WTC11 (cell line): Measurements from ENCODE around the gene UGT1A7. TPM values are rescaled to one million over a fixed set of nuclear protein-coding genes. Genes with fewer than 3 reads are reported as not detected.

Source experiments
- ATAC-seq: fragments of 200-7000 bp; cut with Tn5 transposase; 2 replicates; pipeline ENCODE4 v1.10.0; 2021; ENCODE audit warnings: mild to moderate bottlenecking, moderate library complexity
- CTCF ChIA-PET: fragments of 300-600 bp; sonication (Branson Sonifier 250); formaldehyde crosslinking; loops from one replicate; lab custom pipeline; 2021; ENCODE audit warnings: antibody characterized with exemption; lab: Charles Lee
- POLR2A ChIA-PET: fragments of 350-600 bp; sonication (Branson Sonifier 250); formaldehyde crosslinking; loops from one replicate; lab custom pipeline; 2021; ENCODE audit warnings: antibody characterized with exemption; lab: Charles Lee
- DNase-seq: peaks from one replicate; pipeline ENCODE4 v3.0.0; 2021; ENCODE audit warnings: low spot score
- H3K27ac Mint-ChIP-seq: 2 replicates; pipeline ENCODE4 v1.8.0; 2021; ENCODE audit warnings: mixed read lengths
- H3K27me3 Mint-ChIP-seq: 2 replicates; pipeline ENCODE4 v1.8.0; 2021; ENCODE audit warnings: low read depth, mild to moderate bottlenecking, moderate library complexity, mixed read lengths
- H3K36me3 Mint-ChIP-seq: 2 replicates; pipeline ENCODE4 v1.8.0; 2021; ENCODE audit warnings: mixed read lengths
- H3K4me1 Mint-ChIP-seq: 2 replicates; pipeline ENCODE4 v1.8.0; 2022; ENCODE audit warnings: mixed read lengths
- H3K4me3 Mint-ChIP-seq: 2 replicates; pipeline ENCODE4 v1.8.0; 2021; ENCODE audit warnings: mild to moderate bottlenecking, moderate library complexity, mixed read lengths
- H3K9me3 Mint-ChIP-seq: 2 replicates; pipeline ENCODE4 v1.8.0; 2021; ENCODE audit warnings: mixed read lengths
- GABPB1 ChIP-seq: sonication (generic); formaldehyde crosslinking; IDR thresholded peaks from 2 replicates; pipeline ENCODE4 v1.8.1; 2023; ENCODE audit warnings: mild to moderate bottlenecking, missing genetic modification reagents
- HMGA2 ChIP-seq: fragments of 250-450 bp; sonication (Bioruptor Pico); IDR thresholded peaks from 2 replicates; pipeline ENCODE4 v1.4.0; 2021; ENCODE audit warnings: mild to moderate bottlenecking, moderate library complexity
- KAT7 ChIP-seq: sonication (generic); formaldehyde crosslinking; IDR thresholded peaks from 2 replicates; pipeline ENCODE4 v1.8.1; 2023; ENCODE audit warnings: missing genetic modification reagents, mild to moderate bottlenecking, borderline replicate concordance
- NR1H2 ChIP-seq: sonication (generic); formaldehyde crosslinking; IDR thresholded peaks from 2 replicates; pipeline ENCODE4 v1.9.0; 2021; ENCODE audit warnings: mild to moderate bottlenecking, moderate library complexity, missing genetic modification reagents
- PRRX2 ChIP-seq: fragments of 250-450 bp; sonication (Bioruptor Pico); IDR thresholded peaks from 2 replicates; pipeline ENCODE4 v1.8.0; 2021; ENCODE audit warnings: mild to moderate bottlenecking
- SMAD3 ChIP-seq: sonication (generic); formaldehyde crosslinking; IDR thresholded peaks from 2 replicates; pipeline ENCODE4 v1.8.0; 2022; ENCODE audit warnings: missing genetic modification reagents, mild to moderate bottlenecking, borderline replicate concordance
- SOX15 ChIP-seq: fragments of 250-450 bp; sonication (Bioruptor Pico); IDR thresholded peaks from 2 replicates; pipeline ENCODE4 v1.9.0; 2021; ENCODE audit warnings: mild to moderate bottlenecking
- TEAD1 ChIP-seq: sonication (generic); formaldehyde crosslinking; IDR thresholded peaks from 2 replicates; pipeline ENCODE4 v1.8.0; 2022; ENCODE audit warnings: mild to moderate bottlenecking, missing genetic modification reagents
- TEAD4 ChIP-seq: sonication (generic); formaldehyde crosslinking; IDR thresholded peaks from 2 replicates; pipeline ENCODE4 v1.8.0; 2022; ENCODE audit warnings: mild to moderate bottlenecking, missing genetic modification reagents
- ZNF121 ChIP-seq: sonication (generic); formaldehyde crosslinking; IDR thresholded peaks from 2 replicates; pipeline ENCODE4 v1.8.0; 2023; ENCODE audit warnings: missing genetic modification reagents
- total RNA-seq: library from RNA; stranded (reverse); gene quantifications from 3 replicates; pipeline ENCODE4 v1.2.3, GENCODE V29; 2021
- TF ChIP-seq, protein P1 (sequence below): sonication (generic); formaldehyde crosslinking; IDR thresholded peaks from 2 replicates; pipeline ENCODE4 v1.8.1; 2023; ENCODE audit warnings: mild to moderate bottlenecking, missing genetic modification reagents, moderate library complexity
- TF ChIP-seq, protein P2 (sequence below): fragments of 200-600 bp; IDR thresholded peaks from 2 replicates; pipeline ENCODE4 v1.8.0; 2022; ENCODE audit warnings: antibody characterized with exemption
- TF ChIP-seq, protein P3 (sequence below): sonication (generic); formaldehyde crosslinking; conservative IDR thresholded peaks from 2 replicates; pipeline ENCODE4 v1.8.1; 2023; ENCODE audit warnings: mild to moderate bottlenecking, low read depth, missing genetic modification reagents, moderate library complexity
- TF ChIP-seq, protein P4 (sequence below): sonication (generic); formaldehyde crosslinking; IDR thresholded peaks from 2 replicates; pipeline ENCODE4 v1.8.1; 2022; ENCODE audit warnings: mild to moderate bottlenecking, moderate library complexity, missing genetic modification reagents
- TF ChIP-seq, protein P5 (sequence below): sonication (generic); formaldehyde crosslinking; IDR thresholded peaks from 2 replicates; pipeline ENCODE4 v1.8.0; 2023; ENCODE audit warnings: mild to moderate bottlenecking, missing genetic modification reagents

UGT1A7 gene
- total RNA-seq, 1 experiment from 2014 or later, result not detected

DNA sequence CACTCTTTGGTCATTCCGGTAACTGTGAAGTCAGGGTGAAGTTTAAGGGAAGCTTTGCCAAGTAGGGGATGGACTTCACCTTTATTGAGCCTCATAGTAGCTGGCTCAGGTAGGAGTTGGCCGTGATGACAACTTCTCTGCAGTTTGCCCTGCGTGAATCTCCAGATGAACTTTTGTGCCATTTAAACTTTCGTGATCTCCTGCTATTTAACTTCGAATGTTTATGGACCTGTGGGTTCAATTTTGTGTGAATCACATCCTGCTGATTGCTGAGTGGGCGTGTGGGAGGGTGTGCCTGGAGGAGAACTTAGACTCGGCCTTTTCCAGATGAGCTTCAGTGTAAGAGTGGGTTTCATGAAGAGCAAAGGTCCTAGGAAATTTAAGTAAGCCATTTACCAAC, 82.6 kb downstream of the UGT1A7 start:
- H3K4me1 Mint-ChIP-seq, result peaks cover 3% of the 10 kb centered on the region
- peaks cover 9% of the 10 kb centered on the region for H3K9me3 Mint-ChIP-seq
- H3K36me3 Mint-ChIP-seq, result no peaks in the 10 kb centered on the region
- H3K4me3 Mint-ChIP-seq, result no peak overlapping the region
- ChIA-PET POLR2A (no interaction called here), CTCF (no interaction called here)
- TF ChIP-seq SOX15 (CRISPR knock-in tag) (no peak), PRRX2 (CRISPR knock-in tag) (no peak)
- peaks cover 7% of the 10 kb centered on the region; the same call in 1 of the 2 replicates for H3K27me3 Mint-ChIP-seq
- H3K27ac Mint-ChIP-seq, result no peak overlapping the region
- DNase-seq, result no peak
- ATAC-seq, result no peak

DNA sequence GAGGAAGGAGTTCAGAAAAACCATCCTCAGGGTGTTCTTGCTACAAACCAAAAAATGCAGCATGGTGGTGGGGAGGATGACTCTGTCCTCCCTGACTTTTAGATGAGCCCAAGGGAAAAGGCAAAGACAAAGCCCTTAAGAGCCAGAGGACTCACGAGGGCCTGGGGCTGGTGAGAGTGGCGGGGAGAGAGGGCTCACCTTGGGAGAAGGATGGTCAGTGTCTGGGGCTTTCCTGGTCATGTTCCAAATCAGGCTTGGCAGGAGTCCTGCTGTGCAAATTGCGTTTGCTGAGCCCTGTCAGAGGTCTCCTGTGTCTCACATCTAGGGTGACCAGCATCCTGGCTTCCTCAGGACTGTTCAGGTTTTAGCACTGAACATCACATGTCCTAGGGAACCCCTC, 83.1 kb downstream of the UGT1A7 start:
- ChIA-PET CTCF (no interaction called here), POLR2A (no interaction called here)
- H3K4me1 Mint-ChIP-seq, result peaks cover 3% of the 10 kb centered on the region
- H3K36me3 Mint-ChIP-seq, result no peaks in the 10 kb centered on the region
- TF ChIP-seq SMAD3 (CRISPR knock-in tag), result no peak
- ATAC-seq, result no peak
- H3K4me3 Mint-ChIP-seq, result no peak overlapping the region
- H3K27ac Mint-ChIP-seq, result no peak overlapping the region
- peaks cover 7% of the 10 kb centered on the region; the same call in 1 of the 2 replicates for H3K27me3 Mint-ChIP-seq
- H3K9me3 Mint-ChIP-seq, result peaks cover 12% of the 10 kb centered on the region
- no peak for DNase-seq

DNA sequence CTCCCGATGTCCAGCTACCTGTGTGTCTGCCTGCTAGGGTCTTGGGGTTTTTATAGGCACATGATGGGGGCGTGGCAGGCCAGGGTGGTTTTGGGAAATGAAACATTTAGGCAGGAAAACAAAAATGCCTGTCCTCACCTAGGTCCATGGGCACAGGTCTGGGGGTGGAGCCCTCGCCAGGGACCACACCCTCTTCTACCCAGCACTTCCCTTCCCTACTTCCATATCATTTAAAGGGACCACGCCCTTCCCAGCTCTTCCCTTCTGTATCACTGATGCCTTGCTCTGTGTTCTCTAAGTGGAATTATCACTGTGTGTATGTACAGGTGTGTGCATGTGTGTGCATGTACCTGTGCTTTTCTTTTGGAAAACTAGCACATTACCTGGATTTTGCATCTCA, 84.7 kb downstream of the UGT1A7 start:
- H3K36me3 Mint-ChIP-seq, result no peaks in the 10 kb centered on the region
- peaks cover 5% of the 10 kb centered on the region; the same call in 1 of the 2 replicates for H3K27me3 Mint-ChIP-seq
- no peak overlapping the region for H3K27ac Mint-ChIP-seq
- POLR2A ChIA-PET, result no interaction called here
- ATAC-seq (no peak), DNase-seq (no peak)
- peaks cover 12% of the 10 kb centered on the region for H3K9me3 Mint-ChIP-seq
- H3K4me3 Mint-ChIP-seq, result no peak overlapping the region
- peaks cover 3% of the 10 kb centered on the region for H3K4me1 Mint-ChIP-seq
- CTCF ChIA-PET, result no interaction called here
- TF ChIP-seq GABPB1 (CRISPR knock-in tag) (no peak), SOX15 (CRISPR knock-in tag) (no peak), KAT7 (CRISPR knock-in tag) (no peak), TEAD1 (CRISPR knock-in tag) (no peak), ZNF121 (CRISPR knock-in tag) (no peak), TEAD4 (no peak), NR1H2 (no peak), HMGA2 (CRISPR knock-in tag) (no peak)
- TF ChIP-seq, protein P1, sequence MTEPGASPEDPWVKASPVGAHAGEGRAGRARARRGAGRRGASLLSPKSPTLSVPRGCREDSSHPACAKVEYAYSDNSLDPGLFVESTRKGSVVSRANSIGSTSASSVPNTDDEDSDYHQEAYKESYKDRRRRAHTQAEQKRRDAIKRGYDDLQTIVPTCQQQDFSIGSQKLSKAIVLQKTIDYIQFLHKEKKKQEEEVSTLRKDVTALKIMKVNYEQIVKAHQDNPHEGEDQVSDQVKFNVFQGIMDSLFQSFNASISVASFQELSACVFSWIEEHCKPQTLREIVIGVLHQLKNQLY (CRISPR knock-in tag), result no peak
- TF ChIP-seq, protein P2, sequence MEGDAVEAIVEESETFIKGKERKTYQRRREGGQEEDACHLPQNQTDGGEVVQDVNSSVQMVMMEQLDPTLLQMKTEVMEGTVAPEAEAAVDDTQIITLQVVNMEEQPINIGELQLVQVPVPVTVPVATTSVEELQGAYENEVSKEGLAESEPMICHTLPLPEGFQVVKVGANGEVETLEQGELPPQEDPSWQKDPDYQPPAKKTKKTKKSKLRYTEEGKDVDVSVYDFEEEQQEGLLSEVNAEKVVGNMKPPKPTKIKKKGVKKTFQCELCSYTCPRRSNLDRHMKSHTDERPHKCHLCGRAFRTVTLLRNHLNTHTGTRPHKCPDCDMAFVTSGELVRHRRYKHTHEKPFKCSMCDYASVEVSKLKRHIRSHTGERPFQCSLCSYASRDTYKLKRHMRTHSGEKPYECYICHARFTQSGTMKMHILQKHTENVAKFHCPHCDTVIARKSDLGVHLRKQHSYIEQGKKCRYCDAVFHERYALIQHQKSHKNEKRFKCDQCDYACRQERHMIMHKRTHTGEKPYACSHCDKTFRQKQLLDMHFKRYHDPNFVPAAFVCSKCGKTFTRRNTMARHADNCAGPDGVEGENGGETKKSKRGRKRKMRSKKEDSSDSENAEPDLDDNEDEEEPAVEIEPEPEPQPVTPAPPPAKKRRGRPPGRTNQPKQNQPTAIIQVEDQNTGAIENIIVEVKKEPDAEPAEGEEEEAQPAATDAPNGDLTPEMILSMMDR, result no peak
- TF ChIP-seq, protein P3, sequence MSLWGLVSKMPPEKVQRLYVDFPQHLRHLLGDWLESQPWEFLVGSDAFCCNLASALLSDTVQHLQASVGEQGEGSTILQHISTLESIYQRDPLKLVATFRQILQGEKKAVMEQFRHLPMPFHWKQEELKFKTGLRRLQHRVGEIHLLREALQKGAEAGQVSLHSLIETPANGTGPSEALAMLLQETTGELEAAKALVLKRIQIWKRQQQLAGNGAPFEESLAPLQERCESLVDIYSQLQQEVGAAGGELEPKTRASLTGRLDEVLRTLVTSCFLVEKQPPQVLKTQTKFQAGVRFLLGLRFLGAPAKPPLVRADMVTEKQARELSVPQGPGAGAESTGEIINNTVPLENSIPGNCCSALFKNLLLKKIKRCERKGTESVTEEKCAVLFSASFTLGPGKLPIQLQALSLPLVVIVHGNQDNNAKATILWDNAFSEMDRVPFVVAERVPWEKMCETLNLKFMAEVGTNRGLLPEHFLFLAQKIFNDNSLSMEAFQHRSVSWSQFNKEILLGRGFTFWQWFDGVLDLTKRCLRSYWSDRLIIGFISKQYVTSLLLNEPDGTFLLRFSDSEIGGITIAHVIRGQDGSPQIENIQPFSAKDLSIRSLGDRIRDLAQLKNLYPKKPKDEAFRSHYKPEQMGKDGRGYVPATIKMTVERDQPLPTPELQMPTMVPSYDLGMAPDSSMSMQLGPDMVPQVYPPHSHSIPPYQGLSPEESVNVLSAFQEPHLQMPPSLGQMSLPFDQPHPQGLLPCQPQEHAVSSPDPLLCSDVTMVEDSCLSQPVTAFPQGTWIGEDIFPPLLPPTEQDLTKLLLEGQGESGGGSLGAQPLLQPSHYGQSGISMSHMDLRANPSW (CRISPR knock-in tag), result no peak
- TF ChIP-seq, protein P4, sequence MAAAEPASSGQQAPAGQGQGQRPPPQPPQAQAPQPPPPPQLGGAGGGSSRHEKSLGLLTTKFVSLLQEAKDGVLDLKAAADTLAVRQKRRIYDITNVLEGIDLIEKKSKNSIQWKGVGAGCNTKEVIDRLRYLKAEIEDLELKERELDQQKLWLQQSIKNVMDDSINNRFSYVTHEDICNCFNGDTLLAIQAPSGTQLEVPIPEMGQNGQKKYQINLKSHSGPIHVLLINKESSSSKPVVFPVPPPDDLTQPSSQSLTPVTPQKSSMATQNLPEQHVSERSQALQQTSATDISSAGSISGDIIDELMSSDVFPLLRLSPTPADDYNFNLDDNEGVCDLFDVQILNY (CRISPR knock-in tag), result no peak
- TF ChIP-seq, protein P5, sequence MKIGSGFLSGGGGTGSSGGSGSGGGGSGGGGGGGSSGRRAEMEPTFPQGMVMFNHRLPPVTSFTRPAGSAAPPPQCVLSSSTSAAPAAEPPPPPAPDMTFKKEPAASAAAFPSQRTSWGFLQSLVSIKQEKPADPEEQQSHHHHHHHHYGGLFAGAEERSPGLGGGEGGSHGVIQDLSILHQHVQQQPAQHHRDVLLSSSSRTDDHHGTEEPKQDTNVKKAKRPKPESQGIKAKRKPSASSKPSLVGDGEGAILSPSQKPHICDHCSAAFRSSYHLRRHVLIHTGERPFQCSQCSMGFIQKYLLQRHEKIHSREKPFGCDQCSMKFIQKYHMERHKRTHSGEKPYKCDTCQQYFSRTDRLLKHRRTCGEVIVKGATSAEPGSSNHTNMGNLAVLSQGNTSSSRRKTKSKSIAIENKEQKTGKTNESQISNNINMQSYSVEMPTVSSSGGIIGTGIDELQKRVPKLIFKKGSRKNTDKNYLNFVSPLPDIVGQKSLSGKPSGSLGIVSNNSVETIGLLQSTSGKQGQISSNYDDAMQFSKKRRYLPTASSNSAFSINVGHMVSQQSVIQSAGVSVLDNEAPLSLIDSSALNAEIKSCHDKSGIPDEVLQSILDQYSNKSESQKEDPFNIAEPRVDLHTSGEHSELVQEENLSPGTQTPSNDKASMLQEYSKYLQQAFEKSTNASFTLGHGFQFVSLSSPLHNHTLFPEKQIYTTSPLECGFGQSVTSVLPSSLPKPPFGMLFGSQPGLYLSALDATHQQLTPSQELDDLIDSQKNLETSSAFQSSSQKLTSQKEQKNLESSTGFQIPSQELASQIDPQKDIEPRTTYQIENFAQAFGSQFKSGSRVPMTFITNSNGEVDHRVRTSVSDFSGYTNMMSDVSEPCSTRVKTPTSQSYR (CRISPR knock-in tag), result no peak
